GM12878 (cell line): Measurements from ENCODE around the gene THSD4. TPM values are rescaled to one million over a fixed set of nuclear protein-coding genes. Genes with fewer than 3 reads are reported as not detected.

ENCODE experiments used
- ATAC-seq: fragments of 200-7000 bp; cut with Tn5 transposase; 3 replicates; pipeline ENCODE4 v1.9.1; 2020; ENCODE audit warnings: mild to moderate bottlenecking, moderate library complexity
- BruUV-seq: library from RNA; stranded (reverse); fragments of 400-500 nt; replicated peaks from 2 replicates; lab custom pipeline; 2021; lab: Mats Ljungman, UMichigan
- CTCF ChIA-PET: fragments of 300-600 bp; sonication (Branson Sonifier 250); formaldehyde crosslinking; extraction: SDS; loops from one replicate; lab custom pipeline; 2021; ENCODE audit warnings: inconsistent platforms; lab: Yijun Ruan, JAX
- POLR2A ChIA-PET: fragments of 350-600 bp; formaldehyde crosslinking; extraction: SDS; loops from one replicate; lab custom pipeline; 2021; ENCODE audit warnings: inconsistent platforms; lab: Charles Lee
- RAD21 ChIA-PET: fragments of 300-600 bp; sonication (Branson Sonifier 250); formaldehyde crosslinking; loops from one replicate; lab custom pipeline; 2023; ENCODE audit warnings: antibody characterized with exemption; ENCODE audit not compliant: unreplicated experiment; lab: Charles Lee
- SMC1A ChIA-PET: fragments of 300-600 bp; sonication (Branson Sonifier 250); formaldehyde crosslinking; loops from one replicate; lab custom pipeline; 2023; ENCODE audit not compliant: unreplicated experiment, uncharacterized antibody; lab: Charles Lee
- DNase-seq: peaks from one replicate; pipeline ENCODE4 v3.0.0-alpha.2; 2011; ENCODE audit warnings: low read depth, low spot score
- FAIRE-seq: peaks from 3 replicates; lab custom pipeline; 2011; peaks lifted over from hg19 to GRCh38; lab: Jason Lieb, UNC
- H2AFZ ChIP-seq: 2 replicates; pipeline ENCODE4 v1.6.0; 2011; ENCODE audit warnings: low read depth, low read length, control low read depth; ENCODE audit not compliant: control insufficient read depth
- H3K27ac ChIP-seq: 2 replicates; pipeline ENCODE4 v1.5.1; 2011; ENCODE audit warnings: control low read depth; ENCODE audit not compliant: control insufficient read depth, insufficient read depth
- H3K27me3 ChIP-seq, 2 experiments: replicated peaks in 1 of 2; 2 replicates each; pipeline versions ENCODE4 v1.6.0 to v1.6.1; 2011; ENCODE audit warnings: low read length in 1 of 2; ENCODE audit not compliant: control insufficient read depth in 2 of 2, insufficient read depth in 2 of 2
- H3K36me3 ChIP-seq, 2 experiments: 2 replicates each; pipeline ENCODE4 v1.5.1; 2011; ENCODE audit warnings: low read length in 1 of 2; ENCODE audit not compliant: control insufficient read depth in 2 of 2, insufficient read depth in 2 of 2
- H3K4me1 ChIP-seq: 2 replicates; pipeline ENCODE4 v1.6.1; 2011; ENCODE audit warnings: mild to moderate bottlenecking, low read length, moderate library complexity, mixed read lengths; ENCODE audit not compliant: control insufficient read depth, insufficient read depth
- H3K4me2 ChIP-seq: 2 replicates; pipeline ENCODE4 v1.6.0; 2011; ENCODE audit warnings: control low read depth; ENCODE audit not compliant: control insufficient read depth, insufficient read depth
- H3K4me3 ChIP-seq: fragments of 200-600 bp; sonication (generic); 2 replicates; pipeline ENCODE4 v1.5.1; 2016
- H3K79me2 ChIP-seq: 2 replicates; pipeline ENCODE4 v1.6.0; 2011; ENCODE audit warnings: low read length; ENCODE audit not compliant: control insufficient read depth, insufficient read depth
- H3K9ac ChIP-seq: 2 replicates; pipeline ENCODE4 v1.8.0; 2011; ENCODE audit warnings: low read length, control low read depth, mixed read lengths; ENCODE audit not compliant: control insufficient read depth, insufficient read depth
- H3K9me3 ChIP-seq: replicated peaks from 3 replicates; pipeline ENCODE4 v1.5.1; 2011; ENCODE audit warnings: mild to moderate bottlenecking, low read length; ENCODE audit not compliant: control insufficient read depth, insufficient read depth
- H4K20me1 ChIP-seq: 2 replicates; pipeline ENCODE4 v1.6.0; 2011; ENCODE audit not compliant: control insufficient read depth, insufficient read depth
- BCL3 ChIP-seq: IDR thresholded peaks from 2 replicates; pipeline ENCODE4 v1.6.1; 2011; ENCODE audit warnings: borderline replicate concordance, low read depth, mild to moderate bottlenecking, moderate library complexity, low read length; ENCODE audit not compliant: insufficient read depth, poor library complexity, severe bottlenecking
- CBX3 ChIP-seq: fragments of 200-600 bp; sonication (generic); IDR thresholded peaks from 2 replicates; pipeline ENCODE4 v1.6.1; 2016; ENCODE audit warnings: low read depth, borderline replicate concordance
- GATAD2B ChIP-seq: fragments of 450-650 bp; conservative IDR thresholded peaks from 2 replicates; pipeline ENCODE4 v1.6.1; 2017; ENCODE audit warnings: low read depth, mild to moderate bottlenecking, moderate library complexity
- IKZF2 ChIP-seq, 2 experiments: fragments of 450-650 bp; IDR thresholded peaks; 2 replicates each; pipeline ENCODE4 v1.6.1; 2017; ENCODE audit warnings: mild to moderate bottlenecking in 2 of 2, moderate library complexity in 2 of 2
- NKRF ChIP-seq: fragments of 450-650 bp; conservative IDR thresholded peaks from 2 replicates; pipeline ENCODE4 v1.6.1; 2017; ENCODE audit warnings: mild to moderate bottlenecking, moderate library complexity
- PBX3 ChIP-seq: IDR thresholded peaks from 2 replicates; pipeline ENCODE4 v1.6.1; 2011; ENCODE audit warnings: mild to moderate bottlenecking, low read depth, low read length, moderate library complexity; ENCODE audit not compliant: insufficient replicate concordance
- RAD51 ChIP-seq: fragments of 450-650 bp; IDR thresholded peaks from 2 replicates; pipeline ENCODE4 v1.6.1; 2016; ENCODE audit warnings: moderate library complexity, mild to moderate bottlenecking, inconsistent platforms
- SP1 ChIP-seq: IDR thresholded peaks from one replicate; pipeline ENCODE4 v1.6.1; 2011; ENCODE audit warnings: low read depth, low read length
- SRF ChIP-seq, 2 experiments: IDR thresholded peaks; 2 replicates each; pipeline ENCODE4 v1.6.1; 2011; ENCODE audit warnings: low read depth in 2 of 2, low read length in 2 of 2, mild to moderate bottlenecking in 1 of 2, moderate library complexity in 1 of 2
- SUPT20H ChIP-seq: IDR thresholded peaks from 2 replicates; pipeline ENCODE4 v1.6.1; 2011; ENCODE audit warnings: low read depth, mild to moderate bottlenecking, low read length, moderate library complexity, borderline replicate concordance; ENCODE audit not compliant: control insufficient read depth
- SUZ12 ChIP-seq: fragments of 200-600 bp; sonication (generic); IDR thresholded peaks from one replicate; pipeline ENCODE4 v1.6.1; 2018; ENCODE audit warnings: antibody characterized with exemption, mild to moderate bottlenecking; ENCODE audit not compliant: unreplicated experiment
- TBL1XR1 ChIP-seq: IDR thresholded peaks from 2 replicates; pipeline ENCODE4 v1.6.1; 2012; ENCODE audit warnings: low read depth, low read length, improper control_type of control experiment
- TCF12 ChIP-seq: IDR thresholded peaks from 2 replicates; pipeline ENCODE4 v1.6.1; 2011; ENCODE audit warnings: low read depth, mild to moderate bottlenecking, low read length
- TCF3 ChIP-seq: IDR thresholded peaks from 2 replicates; pipeline ENCODE4 v1.6.1; 2012; ENCODE audit warnings: low read depth, mild to moderate bottlenecking, low read length, borderline replicate concordance; ENCODE audit not compliant: insufficient read depth
- YBX1 ChIP-seq: fragments of 450-650 bp; IDR thresholded peaks from 2 replicates; pipeline ENCODE4 v1.6.1; 2016; ENCODE audit warnings: antibody characterized with exemption
- ZNF207 ChIP-seq: fragments of 450-650 bp; IDR thresholded peaks from 2 replicates; pipeline ENCODE4 v1.6.1; 2014; ENCODE audit warnings: antibody characterized with exemption, mild to moderate bottlenecking, borderline replicate concordance
- ZNF24 ChIP-seq: fragments of 450-650 bp; IDR thresholded peaks from 2 replicates; pipeline ENCODE4 v1.6.1; 2017; ENCODE audit warnings: antibody characterized with exemption, mild to moderate bottlenecking
- WGBS: methylation state at CpG from one replicate; pipeline ENCODE4 v1.1.6; 2016; ENCODE audit warnings: low lambda C conversion rate; ENCODE audit not compliant: insufficient replicate concordance, insufficient coverage; ENCODE audit errors: missing lambda C conversion rate; 5-methylcytosine and 5-hydroxymethylcytosine counted together
- in situ Hi-C: fragments of 300-500 bp; cut with MboI; formaldehyde crosslinking; loops from 9 replicates; pipeline ENCODE4 v1.14.3; 2018; ENCODE audit warnings: mixed read lengths
- intact Hi-C: fragments of 100-400 bp; cut with micrococcal nuclease; formaldehyde crosslinking; loops from one replicate; pipeline ENCODE4 v1.14.2; 2022; ENCODE audit not compliant: unreplicated experiment
- polyA plus RNA-seq, 11 experiments: library from polyadenylated mRNA; depleted of rRNA in 4 of 11; unstranded in 6 of 11; stranded (reverse) in 5 of 11; fragments of >200 nt; fragmentation: Nextera tagmentation in 4 of 11; fragmentation: Illumina TruSeq in 1 of 11; extraction: Ambion mirVana in 4 of 11; extraction: Trizol in 1 of 11; gene quantifications; 1 replicate in 1 of 11; 2 replicates in 10 of 11; pipeline versions ENCODE4 v1.2.1 to v1.2.3, GENCODE V29; 2011 to 2016; ENCODE audit warnings: inconsistent platforms in 2 of 11, missing spikeins in 2 of 11, low read depth in 1 of 11
- total RNA-seq, 4 experiments: library from RNA; depleted of rRNA in 3 of 4; stranded (reverse); fragments of >200 nt in 3 of 4; fragmentation: Illumina TruSeq in 1 of 4; extraction: Trizol in 1 of 4; gene quantifications; 2 replicates each; pipeline versions ENCODE4 v1.2.1 to v1.2.3, GENCODE V29; 2013 to 2021
- TF ChIP-seq, protein P1 (sequence below): fragments of 450-650 bp; IDR thresholded peaks from 2 replicates; pipeline ENCODE4 v1.6.1; 2017; ENCODE audit warnings: borderline replicate concordance

THSD4 gene
- total and polyA plus RNA-seq, 10 of the 15 experiments (the other 5 are each of a cell fraction or from before 2014, with no cell fraction given) = 0.04 to 0.13 (median 0.05) TPM; not detected in 7

DNA sequence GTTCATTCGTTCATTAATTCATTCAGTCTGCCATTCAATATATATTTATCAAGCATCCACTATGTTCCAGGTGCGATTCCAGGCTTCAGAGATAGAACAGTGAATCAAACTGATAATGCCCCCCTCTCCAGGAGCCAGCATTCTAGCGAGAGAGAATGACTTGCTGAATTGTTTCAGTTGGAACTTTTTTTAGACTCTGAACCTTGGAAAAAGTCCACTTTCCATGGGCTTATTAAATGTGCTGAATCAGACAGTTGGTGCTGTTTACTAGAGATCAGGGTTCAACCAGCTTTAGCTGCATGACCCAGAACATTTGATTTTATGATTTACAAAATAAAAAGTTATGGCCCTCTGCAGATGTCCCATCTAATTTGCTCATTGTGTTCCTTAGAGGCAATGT is 213.2 kb downstream of the THSD4 start (continued):
- no peak for TF ChIP-seq TCF12
- no peak for TF ChIP-seq NKRF
- TF ChIP-seq RAD51 = no peak
- TF ChIP-seq, all 136 proteins: peak for 0

DNA sequence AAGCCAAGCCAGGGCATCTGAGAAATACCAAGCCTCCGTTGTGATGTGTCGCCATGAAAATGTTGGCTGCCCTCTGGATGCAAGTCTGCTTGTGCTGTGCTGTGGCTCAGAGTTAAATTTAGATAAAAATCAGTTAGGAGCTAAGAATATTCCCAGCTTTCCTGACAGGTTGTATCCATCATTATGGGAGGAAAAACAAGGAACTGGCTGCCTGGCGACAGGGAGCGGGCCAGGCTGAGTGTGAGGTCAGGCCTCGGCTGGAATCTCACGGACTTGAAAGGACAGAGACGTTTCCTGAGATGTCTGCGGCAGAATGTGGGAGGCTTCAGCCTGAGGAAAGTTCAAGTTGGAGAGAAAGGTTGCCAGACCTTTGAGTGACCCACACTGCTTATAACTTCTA is 213.8 kb downstream of the THSD4 start:
- Histone ChIP-seq H3K27me3 (no peaks in the 10 kb centered on the region), H4K20me1 (no peaks in the 10 kb centered on the region), H3K36me3 (no peaks in the 10 kb centered on the region), H3K4me3 (no peak overlapping the region), H3K9ac (no peak overlapping the region), H3K27ac (no peak overlapping the region), H3K79me2 (no peaks in the 10 kb centered on the region), H3K4me2 (no peak overlapping the region), H3K9me3 (no peaks in the 10 kb centered on the region), H3K4me1 (peaks cover 3% of the 10 kb centered on the region), H2AFZ (no peak overlapping the region)
- SMC1A ChIA-PET = no interaction called here
- RAD21 ChIA-PET = no interaction called here
- FAIRE-seq (no peak), DNase-seq (no peak), ATAC-seq (no peak)
- POLR2A ChIA-PET = no interaction called here
- BruUV-seq = no TSS peak
- 69% methylated on average over 8 of the region's 8 CpGs for WGBS
- in situ Hi-C loops (no loop called here), intact Hi-C loops (no loop called here)
- CTCF ChIA-PET = no interaction called here
- TF ChIP-seq CBX3 (no peak), YBX1 (no peak), SRF (IDR thresholded peaks at IDR 0.05; ENCODE audit: low read depth in 2 of 2, low read length in 2 of 2) (no peak), SUZ12 (no peak), ZNF24 (no peak), IKZF2 (IDR thresholded peaks at IDR 0.05) (no peak), PBX3 (no peak), BCL3 (no peak), GATAD2B (no peak), SP1 (no peak), SUPT20H (no peak), ZNF207 (no peak), TCF3 (no peak), TBL1XR1 (no peak)
- TF ChIP-seq, protein P1, sequence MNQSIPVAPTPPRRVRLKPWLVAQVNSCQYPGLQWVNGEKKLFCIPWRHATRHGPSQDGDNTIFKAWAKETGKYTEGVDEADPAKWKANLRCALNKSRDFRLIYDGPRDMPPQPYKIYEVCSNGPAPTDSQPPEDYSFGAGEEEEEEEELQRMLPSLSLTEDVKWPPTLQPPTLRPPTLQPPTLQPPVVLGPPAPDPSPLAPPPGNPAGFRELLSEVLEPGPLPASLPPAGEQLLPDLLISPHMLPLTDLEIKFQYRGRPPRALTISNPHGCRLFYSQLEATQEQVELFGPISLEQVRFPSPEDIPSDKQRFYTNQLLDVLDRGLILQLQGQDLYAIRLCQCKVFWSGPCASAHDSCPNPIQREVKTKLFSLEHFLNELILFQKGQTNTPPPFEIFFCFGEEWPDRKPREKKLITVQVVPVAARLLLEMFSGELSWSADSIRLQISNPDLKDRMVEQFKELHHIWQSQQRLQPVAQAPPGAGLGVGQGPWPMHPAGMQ = no peak
